Measurements from ENCODE around the gene FGF4.

GRCh38 chr11:69818603-69819441 is 43.7 kb upstream of the FGF4 start, which contains the start of gene FGF3:
- no peak for TF ChIP-seq STAT6 (CRISPR knock-in tag; conservative IDR thresholded peaks at IDR 0.05; ENCODE audit: low read depth)
- TF ChIP-seq PRDM15 (CRISPR knock-in tag; IDR thresholded peaks at IDR 0.05) = no peak
- TF ChIP-seq, protein P1, sequence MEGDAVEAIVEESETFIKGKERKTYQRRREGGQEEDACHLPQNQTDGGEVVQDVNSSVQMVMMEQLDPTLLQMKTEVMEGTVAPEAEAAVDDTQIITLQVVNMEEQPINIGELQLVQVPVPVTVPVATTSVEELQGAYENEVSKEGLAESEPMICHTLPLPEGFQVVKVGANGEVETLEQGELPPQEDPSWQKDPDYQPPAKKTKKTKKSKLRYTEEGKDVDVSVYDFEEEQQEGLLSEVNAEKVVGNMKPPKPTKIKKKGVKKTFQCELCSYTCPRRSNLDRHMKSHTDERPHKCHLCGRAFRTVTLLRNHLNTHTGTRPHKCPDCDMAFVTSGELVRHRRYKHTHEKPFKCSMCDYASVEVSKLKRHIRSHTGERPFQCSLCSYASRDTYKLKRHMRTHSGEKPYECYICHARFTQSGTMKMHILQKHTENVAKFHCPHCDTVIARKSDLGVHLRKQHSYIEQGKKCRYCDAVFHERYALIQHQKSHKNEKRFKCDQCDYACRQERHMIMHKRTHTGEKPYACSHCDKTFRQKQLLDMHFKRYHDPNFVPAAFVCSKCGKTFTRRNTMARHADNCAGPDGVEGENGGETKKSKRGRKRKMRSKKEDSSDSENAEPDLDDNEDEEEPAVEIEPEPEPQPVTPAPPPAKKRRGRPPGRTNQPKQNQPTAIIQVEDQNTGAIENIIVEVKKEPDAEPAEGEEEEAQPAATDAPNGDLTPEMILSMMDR (IDR thresholded peaks at IDR 0.05) = no peak
- TF ChIP-seq NR2C2 (CRISPR knock-in tag; IDR thresholded peaks at IDR 0.05) = no peak
